Suprapubic skin (tissue), 4 donors: ENCODE measurements around the gene RHOA.

Experiments
- EP300 ChIP-seq: sonication (generic); formaldehyde crosslinking; IDR thresholded peaks from one replicate; pipeline ENCODE4 v1.6.1; 2017; ENCODE audit warnings: antibody characterized with exemption
- POLR2AphosphoS5 ChIP-seq, 3 donors: sonication (generic); formaldehyde crosslinking; IDR thresholded peaks; one replicate each; pipeline ENCODE4 v1.6.1; 2017; ENCODE audit warnings: antibody characterized with exemption in 3 of 3

DNA sequence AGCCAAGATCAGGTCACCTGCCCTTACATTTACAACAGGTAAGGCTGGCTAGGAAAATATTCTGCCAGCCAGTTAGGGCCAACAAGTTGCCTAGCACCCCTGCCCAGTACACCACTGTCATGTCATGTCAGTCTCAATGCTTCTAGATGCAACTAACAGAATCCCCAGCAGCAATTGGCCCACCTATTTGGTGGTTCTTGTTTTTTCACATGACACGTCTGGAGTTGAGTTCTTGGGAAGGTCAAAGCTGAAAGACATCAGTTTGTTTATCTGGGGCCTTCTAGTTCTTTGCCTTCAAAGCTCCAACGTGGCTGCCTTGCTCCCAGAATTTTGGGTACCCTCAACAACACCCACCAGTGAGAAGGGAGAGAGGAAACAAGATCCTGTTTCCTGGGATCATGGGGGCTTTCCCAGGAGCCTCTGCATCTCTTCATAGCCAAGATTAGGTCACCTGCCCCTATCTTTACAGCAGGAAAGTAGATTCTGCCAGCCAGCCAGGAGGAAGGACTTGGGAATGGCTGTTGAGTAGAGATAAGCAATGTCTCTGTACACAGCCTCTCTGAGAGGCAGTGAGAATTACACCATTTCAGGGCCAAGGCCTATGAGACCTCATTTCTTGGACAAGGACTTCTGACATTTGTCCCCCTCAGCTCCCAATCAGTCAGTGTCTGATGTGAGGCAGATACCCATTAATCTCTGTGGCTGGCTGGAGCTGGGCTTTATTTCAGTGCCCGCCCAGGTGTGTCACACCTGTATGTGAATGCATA lies 62.2 kb downstream of the RHOA start:
- TF ChIP-seq POLR2AphosphoS5 (IDR thresholded peaks at IDR 0.05) = no peak
- TF ChIP-seq EP300 = no peak
